HG03442 (cell line): ENCODE data around the gene VIPR2.

Experiments used
- ATAC-seq: cut with Tn5 transposase; IDR thresholded peaks from one replicate; pipeline ENCODE4 v1.9.1; 2021; ENCODE audit warnings: mild to moderate bottlenecking, moderate library complexity; ENCODE audit not compliant: unreplicated experiment

Gene VIPR2

GRCh38 chr7:159068893-159069448, 75.7 kb downstream of the VIPR2 start:
- no peak for ATAC-seq

- ATAC-seq: no peak
These were observed 76.2 kb downstream of the VIPR2 start for GRCh38 chr7:159068488-159068811.

- ATAC-seq: no peak
These were observed 76.8 kb downstream of the VIPR2 start for GRCh38 chr7:159067576-159068487.

- ATAC-seq: no peak
These were observed 77.7 kb downstream of the VIPR2 start for GRCh38 chr7:159066816-159067575.

- no peak for ATAC-seq
These were observed 78.7 kb downstream of the VIPR2 start for GRCh38 chr7:159065852-159066480.

- no peak for ATAC-seq
These were observed 79.7 kb downstream of the VIPR2 start for GRCh38 chr7:159064816-159065510.

- no peak for ATAC-seq
These were observed 80.4 kb downstream of the VIPR2 start for GRCh38 chr7:159064121-159064815.

GRCh38 chr7:159063046-159063840, 81.4 kb downstream of the VIPR2 start:
- no peak for ATAC-seq

- no peak for ATAC-seq
These were observed 82.1 kb downstream of the VIPR2 start for GRCh38 chr7:159062569-159062968.

- no peak for ATAC-seq
These were observed 82.9 kb downstream of the VIPR2 start for GRCh38 chr7:159061674-159062212.

GRCh38 chr7:159061209-159061608, 83.5 kb downstream of the VIPR2 start:
- ATAC-seq: no peak

- no peak for ATAC-seq
These were observed 84.2 kb downstream of the VIPR2 start for GRCh38 chr7:159060440-159060839.

GRCh38 chr7:159059629-159060028, 85.0 kb downstream of the VIPR2 start:
- ATAC-seq: no peak

- no peak for ATAC-seq
These were observed 87.0 kb downstream of the VIPR2 start for GRCh38 chr7:159057647-159058046.

- no peak for ATAC-seq
These were observed 87.9 kb downstream of the VIPR2 start for GRCh38 chr7:159056737-159057136.

- no peak for ATAC-seq
These were observed 92.8 kb downstream of the VIPR2 start for GRCh38 chr7:159051916-159052315.

GRCh38 chr7:159050704-159051103, 94.0 kb downstream of the VIPR2 start:
- no peak for ATAC-seq

- no peak for ATAC-seq
These were observed 95.2 kb downstream of the VIPR2 start for GRCh38 chr7:159049266-159050025.
